Measurements from ENCODE around the gene SMYD4. TPM values are rescaled to one million over a fixed set of nuclear protein-coding genes. Genes with fewer than 3 reads are reported as not detected.

The SMYD4 gene
- total RNA-seq, 1 donor from 2014 or later, result 7.8 TPM

DNA sequence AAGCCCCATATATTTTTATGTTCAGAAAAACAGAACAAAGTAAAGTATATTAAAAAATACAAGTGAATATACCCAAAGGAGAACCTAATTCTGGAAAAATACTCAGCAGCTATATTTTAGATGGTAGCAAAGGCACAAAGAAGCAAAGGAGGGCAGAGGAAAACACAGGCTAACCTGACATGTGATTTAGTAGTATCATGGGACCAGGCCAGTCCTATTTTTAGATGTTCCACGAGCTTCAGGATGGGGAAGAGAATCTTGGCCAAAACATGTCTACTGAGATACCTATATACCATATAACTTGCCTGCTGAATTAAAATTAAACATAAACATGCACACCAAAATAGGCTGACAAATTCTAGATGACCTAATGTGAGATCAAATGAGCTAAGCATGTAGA is 32.9 kb downstream of the SMYD4 start:
- H3K27me3 ChIP-seq (ENCODE audit: control insufficient read depth, insufficient read depth, low read length), result no peaks in the 10 kb centered on the region
- H3K36me3 ChIP-seq (ENCODE audit: control insufficient read depth, insufficient read depth, low read length), result peaks cover 5% of the 10 kb centered on the region
- DNase-seq (ENCODE audit: low read depth), result no peak
- TF ChIP-seq, protein P1, sequence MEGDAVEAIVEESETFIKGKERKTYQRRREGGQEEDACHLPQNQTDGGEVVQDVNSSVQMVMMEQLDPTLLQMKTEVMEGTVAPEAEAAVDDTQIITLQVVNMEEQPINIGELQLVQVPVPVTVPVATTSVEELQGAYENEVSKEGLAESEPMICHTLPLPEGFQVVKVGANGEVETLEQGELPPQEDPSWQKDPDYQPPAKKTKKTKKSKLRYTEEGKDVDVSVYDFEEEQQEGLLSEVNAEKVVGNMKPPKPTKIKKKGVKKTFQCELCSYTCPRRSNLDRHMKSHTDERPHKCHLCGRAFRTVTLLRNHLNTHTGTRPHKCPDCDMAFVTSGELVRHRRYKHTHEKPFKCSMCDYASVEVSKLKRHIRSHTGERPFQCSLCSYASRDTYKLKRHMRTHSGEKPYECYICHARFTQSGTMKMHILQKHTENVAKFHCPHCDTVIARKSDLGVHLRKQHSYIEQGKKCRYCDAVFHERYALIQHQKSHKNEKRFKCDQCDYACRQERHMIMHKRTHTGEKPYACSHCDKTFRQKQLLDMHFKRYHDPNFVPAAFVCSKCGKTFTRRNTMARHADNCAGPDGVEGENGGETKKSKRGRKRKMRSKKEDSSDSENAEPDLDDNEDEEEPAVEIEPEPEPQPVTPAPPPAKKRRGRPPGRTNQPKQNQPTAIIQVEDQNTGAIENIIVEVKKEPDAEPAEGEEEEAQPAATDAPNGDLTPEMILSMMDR (IDR thresholded peaks at IDR 0.05; ENCODE audit: insufficient read depth, low read length, poor library complexity, severe bottlenecking), result no peak
- no peak overlapping the region for H3K4me3 ChIP-seq (ENCODE audit: low read depth, low read length)

DNA sequence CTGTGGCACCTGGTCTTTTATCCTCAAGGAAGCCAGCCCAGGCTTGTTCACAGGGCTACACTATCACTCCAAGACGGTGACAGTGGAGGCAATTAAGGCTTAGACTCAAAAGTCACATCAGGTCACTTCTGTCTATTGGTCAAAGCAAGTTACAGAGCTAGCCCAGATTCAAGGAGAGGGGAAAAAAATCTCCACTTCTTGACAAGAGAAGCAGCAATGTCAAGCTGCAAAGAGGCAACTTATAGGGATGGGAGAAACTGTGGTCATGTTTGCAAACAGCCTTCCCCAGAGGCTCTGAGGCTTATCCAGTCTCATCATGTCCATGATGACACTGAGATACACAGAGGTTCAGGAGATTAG is 36.3 kb downstream of the SMYD4 start:
- DNase-seq (ENCODE audit: low read depth), result no peak
- TF ChIP-seq, protein P1 (IDR thresholded peaks at IDR 0.05; ENCODE audit: insufficient read depth, low read length, poor library complexity, severe bottlenecking), result no peak

DNA sequence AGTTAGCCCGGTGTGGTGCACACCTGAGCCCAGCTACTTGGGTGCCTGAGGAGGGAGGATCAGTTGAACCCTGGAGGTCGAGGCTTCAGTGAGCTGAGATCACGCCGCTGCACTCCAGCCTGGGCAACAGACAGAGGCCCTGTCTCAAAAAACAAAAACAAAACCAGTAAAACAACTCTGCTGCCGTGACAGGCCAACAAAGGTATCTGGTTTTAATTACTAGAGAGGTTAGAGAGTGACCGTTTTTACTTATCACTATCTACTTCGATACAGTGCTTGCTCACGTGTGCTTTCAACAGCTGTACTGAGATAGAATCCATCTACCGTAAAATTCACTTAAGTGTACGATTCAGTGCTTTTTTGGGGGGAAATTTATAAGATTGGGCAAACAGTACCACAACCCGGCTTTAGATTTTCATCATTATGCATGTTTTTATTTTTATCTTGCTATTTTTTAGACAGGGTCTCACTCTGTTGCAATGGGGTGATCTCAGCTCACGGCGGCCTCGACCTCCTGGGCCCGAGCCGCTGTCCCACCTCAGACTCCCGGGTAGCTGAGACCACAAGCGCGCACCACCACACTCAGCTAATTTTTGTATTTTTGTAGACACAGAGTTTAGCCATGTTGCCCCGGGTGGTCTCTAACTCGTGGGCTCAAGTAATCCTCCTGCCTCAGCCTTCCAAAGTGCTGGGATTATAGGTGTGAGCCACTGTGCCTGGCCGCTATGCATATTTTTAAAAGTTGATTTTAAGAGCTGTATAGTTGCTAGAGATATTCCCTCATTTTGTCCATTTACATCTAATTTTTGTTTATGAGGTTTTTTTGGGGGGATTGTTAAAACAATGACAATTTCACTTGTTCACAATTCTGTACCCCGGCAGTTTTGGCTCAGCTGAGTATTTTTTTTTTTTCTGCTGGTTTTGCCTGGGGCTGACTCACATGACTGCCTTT is 36.9 kb downstream of the SMYD4 start:
- H3K4me3 ChIP-seq (ENCODE audit: low read depth, low read length), result no peak overlapping the region
- H3K27me3 ChIP-seq (ENCODE audit: control insufficient read depth, insufficient read depth, low read length), result no peaks in the 10 kb centered on the region
- no peak for DNase-seq (ENCODE audit: low read depth)
- TF ChIP-seq, protein P1 (IDR thresholded peaks at IDR 0.05; ENCODE audit: insufficient read depth, low read length, poor library complexity, severe bottlenecking), result no peak
- H3K36me3 ChIP-seq (ENCODE audit: control insufficient read depth, insufficient read depth, low read length), result no peaks in the 10 kb centered on the region

More for the DNA sequence above, 36.3 kb downstream of the SMYD4 start:
- no peak overlapping the region for H3K4me3 ChIP-seq (ENCODE audit: low read depth, low read length)
- no peaks in the 10 kb centered on the region for H3K27me3 ChIP-seq (ENCODE audit: control insufficient read depth, insufficient read depth, low read length)
- no peaks in the 10 kb centered on the region for H3K36me3 ChIP-seq (ENCODE audit: control insufficient read depth, insufficient read depth, low read length)

DNA sequence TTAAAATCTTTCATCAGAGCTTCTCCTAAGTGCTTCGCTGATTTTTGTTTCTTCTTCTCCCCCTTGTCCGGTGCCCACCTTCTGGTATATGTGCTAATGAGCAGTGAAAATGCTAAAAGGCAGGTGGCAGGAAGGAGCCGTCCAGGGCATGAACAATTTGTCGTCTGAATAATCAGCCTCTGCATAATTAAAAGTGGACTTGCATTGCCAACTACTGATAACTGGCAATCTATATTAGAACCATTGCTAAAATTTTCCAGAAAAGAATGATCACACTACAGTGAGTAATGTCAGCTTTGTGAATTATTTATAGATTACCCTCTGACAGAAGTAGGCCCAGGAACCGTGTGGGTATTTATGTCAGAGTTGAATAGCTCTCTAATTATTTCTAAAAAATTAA is 39.8 kb downstream of the SMYD4 start:
- no peaks in the 10 kb centered on the region for H3K36me3 ChIP-seq (ENCODE audit: control insufficient read depth, insufficient read depth, low read length)
- no peak for DNase-seq (ENCODE audit: low read depth)
- H3K4me3 ChIP-seq (ENCODE audit: low read depth, low read length), result no peak overlapping the region
- H3K27me3 ChIP-seq (ENCODE audit: control insufficient read depth, insufficient read depth, low read length), result no peaks in the 10 kb centered on the region
- TF ChIP-seq, protein P1 (IDR thresholded peaks at IDR 0.05; ENCODE audit: insufficient read depth, low read length, poor library complexity, severe bottlenecking), result peak; percentile 5

DNA sequence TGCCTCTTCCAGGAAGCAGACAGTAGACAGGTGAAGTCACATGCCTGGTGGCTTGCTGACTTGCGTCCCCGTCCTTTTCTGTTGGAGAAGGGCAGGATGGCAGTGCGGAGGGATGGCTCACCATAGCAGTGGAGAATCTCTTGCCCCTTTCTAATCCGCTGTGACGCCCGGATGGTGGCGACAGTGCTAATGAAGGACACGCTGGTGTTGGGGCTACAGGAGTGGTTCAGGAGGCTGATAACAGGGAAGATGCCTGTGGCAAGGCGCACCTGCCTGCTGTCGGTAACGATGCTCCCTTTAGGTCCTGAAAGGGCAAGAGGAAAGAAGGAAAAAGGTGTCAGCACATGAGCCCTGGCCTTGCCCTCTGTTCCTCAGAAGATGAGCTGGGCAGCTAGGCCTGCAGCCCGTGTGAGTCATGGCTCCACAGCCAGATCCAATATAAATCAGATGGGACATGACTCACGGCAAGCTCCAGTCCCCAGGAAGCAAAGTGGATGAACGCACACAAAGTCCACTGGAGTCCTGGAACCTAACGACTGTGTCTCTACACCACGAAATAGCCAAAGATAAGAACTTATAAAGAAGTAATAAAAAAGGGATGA is 42.3 kb downstream of the SMYD4 start:
- peak; percentile 83 for DNase-seq (ENCODE audit: low read depth)
- H3K27me3 ChIP-seq (ENCODE audit: control insufficient read depth, insufficient read depth, low read length), result no peaks in the 10 kb centered on the region

More for the DNA sequence above, 42.3 kb downstream of the SMYD4 start:
- H3K36me3 ChIP-seq (ENCODE audit: control insufficient read depth, insufficient read depth, low read length), result no peaks in the 10 kb centered on the region
- TF ChIP-seq, protein P1 (IDR thresholded peaks at IDR 0.05; ENCODE audit: insufficient read depth, low read length, poor library complexity, severe bottlenecking), result no peak
- H3K4me3 ChIP-seq (ENCODE audit: low read depth, low read length), result no peak overlapping the region
